LHCN-M2 (cell line): ENCODE measurements around the gene FUCA1. TPM values are rescaled to one million over a fixed set of nuclear protein-coding genes. Genes with fewer than 3 reads are reported as not detected.
"Not testable (repeated sequence)": the region's sequence is repeated elsewhere in the genome, so short reads cannot be mapped to it uniquely, and the experiment has no call there.

Experiments
- DNase-seq: peaks from one replicate; pipeline ENCODE4 v3.0.0-alpha.2; 2012; ENCODE audit warnings: low read depth
- total RNA-seq: library from RNA; depleted of rRNA; stranded (reverse); fragments of >200 nt; gene quantifications from 2 replicates; pipeline ENCODE4 v1.2.3, GENCODE V29; 2014

Gene FUCA1
- total RNA-seq, 1 experiment from 2014 or later: 17.7 TPM

GRCh38 chr1:23895993-23896392, 27.9 kb upstream of the FUCA1 start:
- no peak for DNase-seq

GRCh38 chr1:23895082-23895481, 27.0 kb upstream of the FUCA1 start:
- no peak for DNase-seq

DNA sequence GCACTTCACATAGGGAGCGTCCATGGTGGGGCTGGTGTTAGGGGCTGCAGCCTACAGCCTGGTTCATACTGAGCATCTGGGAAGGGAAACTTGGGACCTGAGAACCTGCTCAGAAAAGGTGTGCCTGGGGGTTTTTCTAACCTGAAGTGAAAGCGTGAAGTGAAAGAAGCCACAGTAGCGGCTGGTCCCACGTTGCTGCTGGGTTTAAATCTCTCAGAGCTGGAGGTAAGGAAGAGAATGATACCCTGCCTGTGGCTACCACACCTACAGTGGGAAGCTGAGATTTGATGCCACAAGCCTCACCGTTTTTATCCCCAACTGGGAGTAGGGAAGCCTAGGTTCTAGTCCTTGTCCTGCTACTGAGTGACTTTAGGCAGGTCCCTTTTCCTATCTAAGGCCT, 21.0 kb upstream of the FUCA1 start:
- no peak for DNase-seq

GRCh38 chr1:23885222-23885621, 17.1 kb upstream of the FUCA1 start:
- no peak for DNase-seq

- no peak for DNase-seq
These were observed 14.7 kb upstream of the FUCA1 start for GRCh38 chr1:23882746-23883145.

- DNase-seq: no peak
These were observed 11.7 kb upstream of the FUCA1 start for GRCh38 chr1:23879809-23880208.

DNA sequence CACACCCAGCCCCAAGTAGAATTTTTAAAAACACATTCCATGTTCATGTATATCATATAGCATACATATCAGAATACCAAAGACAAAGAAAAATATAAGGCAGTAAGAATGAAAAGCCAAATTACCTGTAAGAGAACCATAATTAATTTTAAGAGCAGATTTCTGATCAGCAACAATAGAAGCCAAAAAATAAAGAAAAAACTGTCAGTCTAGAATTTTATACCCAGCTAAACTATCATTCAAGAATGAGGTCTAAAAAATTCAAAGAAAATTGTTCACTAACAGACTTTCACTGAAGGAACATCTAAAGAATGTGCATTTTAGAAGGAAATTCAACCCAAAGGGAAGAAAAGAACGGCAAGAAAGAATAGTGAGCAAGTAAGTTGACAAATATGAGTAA, 10.6 kb upstream of the FUCA1 start:
- DNase-seq: no peak

DNA sequence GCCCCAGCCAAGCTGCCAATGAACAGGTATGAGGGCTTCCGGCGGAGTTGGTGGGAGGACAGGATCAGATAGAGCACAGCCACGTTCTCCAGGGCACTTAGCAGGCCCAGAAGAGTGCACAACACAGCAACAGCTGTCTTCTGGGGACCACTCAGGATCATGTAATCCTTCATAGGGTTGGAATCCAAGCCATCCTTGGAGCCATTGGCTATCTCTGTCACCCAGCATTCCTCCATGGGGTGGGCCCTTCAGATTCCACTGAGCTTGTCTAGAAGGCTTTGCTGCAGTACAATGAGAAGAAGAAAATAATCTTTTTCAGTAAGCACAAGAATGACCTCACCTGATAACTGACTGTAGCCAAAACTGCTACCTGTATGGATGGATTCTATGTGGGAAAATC, 7.3 kb upstream of the FUCA1 start:
- no peak for DNase-seq

DNA sequence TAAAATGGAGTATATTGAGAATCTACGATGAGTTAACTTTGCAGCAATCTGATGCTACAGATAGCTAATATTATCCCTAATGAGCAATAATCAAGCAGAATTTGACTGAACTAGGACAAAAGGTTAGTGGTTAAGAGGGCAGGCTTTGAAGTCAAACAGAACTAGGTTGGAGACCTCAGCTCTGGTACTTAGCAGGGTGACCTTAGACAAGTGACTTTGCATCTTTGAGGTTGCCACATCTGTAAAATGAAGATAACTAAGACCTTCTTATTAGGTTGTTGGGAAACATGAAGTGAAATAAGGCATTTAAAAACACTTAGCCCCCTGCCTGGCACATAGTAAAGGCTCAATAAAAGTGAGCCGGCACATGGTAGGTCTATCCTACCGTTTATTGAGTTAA, 4.3 kb upstream of the FUCA1 start:
- DNase-seq: no peak

- no peak for DNase-seq
These were observed 961 bp upstream of the FUCA1 start for GRCh38 chr1:23869051-23869450.

- DNase-seq: peak; percentile 3
These were observed 497 bp upstream of the FUCA1 start for GRCh38 chr1:23868557-23869016.

GRCh38 chr1:23867542-23867894, 572 bp downstream of the FUCA1 start:
- no peak for DNase-seq

DNA sequence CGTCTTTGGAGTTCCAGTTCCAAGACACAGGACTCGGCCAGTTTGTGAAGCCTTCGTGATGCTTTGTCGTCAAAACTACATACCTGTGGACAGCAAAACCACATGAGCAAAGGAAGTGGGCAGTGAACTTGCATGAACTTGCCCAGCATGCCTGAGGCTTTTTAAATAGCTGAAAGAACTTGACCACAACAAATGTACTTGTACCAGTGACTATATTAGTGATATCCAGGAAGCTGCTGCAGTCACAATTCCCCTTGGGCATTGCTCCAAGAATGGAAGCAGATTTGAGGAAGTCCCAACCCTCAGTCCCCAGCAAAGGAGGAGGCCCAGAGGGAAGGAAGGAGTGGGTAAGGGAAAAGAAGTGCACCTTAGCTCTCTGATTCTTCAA, 2.6 kb downstream of the FUCA1 start:
- DNase-seq: peak; percentile 89

DNA sequence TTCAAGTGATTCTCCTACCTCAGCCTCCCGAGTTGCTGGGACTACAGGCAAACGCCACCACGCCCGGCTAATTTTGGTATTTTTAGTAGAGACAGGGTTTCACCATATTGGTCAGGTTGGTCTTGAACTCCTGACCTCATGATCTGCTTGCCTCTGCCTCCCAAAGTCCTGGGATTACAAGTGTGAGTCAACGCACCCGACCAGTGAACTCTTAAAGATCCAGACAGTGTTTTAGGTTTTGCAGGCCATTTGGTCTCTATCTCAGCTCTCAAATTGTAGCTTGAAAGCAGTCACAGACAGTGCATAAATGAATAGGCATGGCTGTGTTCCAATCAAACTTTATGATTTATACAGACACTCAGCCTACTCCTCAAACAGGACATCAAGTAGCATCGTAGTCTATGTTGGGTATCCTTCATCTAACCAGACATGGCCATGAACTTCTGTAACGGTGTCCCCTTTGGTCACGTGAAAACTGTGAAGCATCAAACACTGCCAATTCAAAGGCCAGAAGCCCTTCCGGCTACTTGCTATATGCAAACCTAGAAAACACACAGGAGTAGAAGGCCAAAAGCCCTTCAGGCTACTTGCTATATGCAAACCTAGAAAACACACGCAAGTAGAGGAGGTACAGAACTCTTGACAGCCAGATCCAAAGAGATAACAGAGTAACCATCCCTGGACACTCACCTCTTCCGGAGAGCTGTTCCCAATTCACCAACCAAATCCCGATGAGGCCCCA, 3.1 kb downstream of the FUCA1 start:
- peak; percentile 35 for DNase-seq

GRCh38 chr1:23862640-23863039, 5.5 kb downstream of the FUCA1 start:
- DNase-seq: no peak

DNA sequence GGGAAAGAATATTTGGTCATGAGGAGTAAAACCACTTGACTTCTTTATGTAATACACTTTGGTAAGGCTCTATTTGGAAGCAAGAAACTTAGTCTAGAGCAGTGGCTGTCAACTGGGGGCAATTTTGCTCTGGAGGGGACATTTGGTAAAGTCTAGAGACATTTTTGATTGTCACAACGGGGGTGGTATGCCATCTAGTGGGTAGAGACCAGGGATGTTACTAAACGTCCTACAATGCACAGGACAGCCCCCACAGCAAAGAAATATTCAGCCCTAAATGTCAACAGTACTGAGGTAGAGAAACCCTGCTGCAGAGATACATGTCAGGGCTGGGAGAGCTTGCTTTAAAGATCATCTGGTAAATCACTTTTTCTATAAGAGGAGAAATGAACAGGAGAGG, 13.5 kb downstream of the FUCA1 start:
- peak; percentile 12 for DNase-seq

DNA sequence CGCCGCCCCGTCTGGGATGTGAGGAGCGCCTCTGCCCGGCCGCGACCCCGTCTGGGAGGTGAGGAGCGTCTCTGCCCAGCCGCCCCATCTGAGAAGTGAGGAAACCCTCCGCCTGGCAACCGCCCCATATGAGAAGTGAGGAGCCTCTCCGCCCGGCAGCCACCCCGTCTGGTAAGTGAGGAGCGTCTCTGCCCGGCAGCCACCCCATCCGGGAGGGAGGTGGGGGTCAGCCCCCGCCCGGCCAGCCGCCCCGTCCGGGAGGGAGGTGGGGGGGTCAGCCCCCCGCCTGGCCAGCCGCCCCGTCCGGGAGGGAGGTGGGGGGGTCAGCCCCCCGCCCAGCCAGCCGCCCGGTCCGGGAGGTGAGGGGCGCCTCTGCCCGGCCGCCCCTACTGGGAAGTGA, 15.0 kb downstream of the FUCA1 start:
- not testable (repeated sequence) for DNase-seq

GRCh38 chr1:23851406-23851805, 16.7 kb downstream of the FUCA1 start:
- DNase-seq: not testable (repeated sequence)

DNA sequence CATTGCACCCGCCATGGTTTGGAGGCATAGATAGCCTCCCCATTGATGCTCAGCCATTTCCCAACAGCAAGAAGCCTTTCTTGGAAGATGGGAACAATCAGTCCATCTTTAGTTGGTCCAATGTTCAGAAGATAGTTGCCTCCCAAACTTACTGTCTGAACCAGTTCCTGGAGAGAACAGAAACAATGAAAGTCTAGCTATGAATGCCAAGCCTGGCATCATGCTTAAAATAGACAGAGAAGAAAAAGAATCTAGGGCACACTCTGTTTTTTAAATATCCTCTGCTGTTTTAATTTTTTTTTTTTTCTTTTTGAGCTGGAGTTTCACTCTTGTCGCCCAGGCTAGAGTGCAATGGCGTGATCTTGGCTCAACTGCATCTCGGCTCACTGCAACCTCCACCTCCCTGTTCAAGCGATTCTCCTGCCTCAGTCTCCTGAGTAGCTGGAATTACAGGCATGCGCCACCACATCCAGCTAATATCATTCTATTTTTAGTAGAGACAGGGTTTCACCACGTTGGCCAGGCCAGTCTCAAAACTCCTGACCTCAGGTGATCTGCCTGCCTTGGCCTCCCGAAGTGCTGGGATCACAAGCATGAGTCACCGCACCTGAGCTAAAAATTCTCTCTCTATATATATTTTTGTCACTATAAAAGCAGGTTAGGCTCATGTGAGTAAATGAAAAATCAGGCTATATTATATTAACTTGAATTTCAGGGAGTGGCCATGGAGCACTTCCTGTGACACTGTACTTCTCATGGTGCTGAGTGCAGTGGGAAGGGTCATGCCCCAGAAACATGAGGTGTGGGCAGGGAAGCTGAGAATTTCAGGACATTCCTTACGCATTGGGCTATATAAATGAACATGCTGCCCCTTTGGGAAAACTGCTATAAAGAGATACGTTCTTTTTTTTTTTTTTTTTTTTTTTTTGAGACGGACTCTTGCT, 19.1 kb downstream of the FUCA1 start:
- DNase-seq: no peak

- not testable (repeated sequence) for DNase-seq
These were observed 20.5 kb downstream of the FUCA1 start for GRCh38 chr1:23847482-23848095.

GRCh38 chr1:23845163-23845562, 22.9 kb downstream of the FUCA1 start:
- DNase-seq: no peak

DNA sequence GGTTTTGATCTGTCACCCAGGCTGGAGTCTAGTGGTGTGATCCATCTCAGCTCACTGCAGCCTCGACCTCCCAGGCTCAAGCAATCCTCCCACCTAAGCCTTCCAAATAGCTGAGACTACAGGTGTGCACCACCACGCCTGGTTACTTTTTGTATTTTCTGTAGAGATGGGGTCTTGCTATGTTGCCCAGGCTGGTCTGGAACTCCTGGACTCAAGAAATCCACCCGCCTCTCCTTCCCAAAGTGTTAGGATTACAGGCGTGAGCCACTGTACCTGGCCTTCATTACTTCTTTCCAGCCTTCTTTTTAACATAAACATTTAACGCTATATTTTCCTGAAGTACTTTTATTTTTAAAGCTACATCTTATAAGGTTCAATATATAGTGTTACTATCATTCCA, 24.4 kb downstream of the FUCA1 start:
- DNase-seq: no peak
